ENCODE results near the gene TRMU. TPM values are rescaled to one million over a fixed set of nuclear protein-coding genes. Genes with fewer than 3 reads are reported as not detected.

TRMU gene
- polyA plus RNA-seq, 1 donor (not counting 4 experiments of a cell fraction or from before 2014, with no cell fraction given) = 33.6 TPM

DNA sequence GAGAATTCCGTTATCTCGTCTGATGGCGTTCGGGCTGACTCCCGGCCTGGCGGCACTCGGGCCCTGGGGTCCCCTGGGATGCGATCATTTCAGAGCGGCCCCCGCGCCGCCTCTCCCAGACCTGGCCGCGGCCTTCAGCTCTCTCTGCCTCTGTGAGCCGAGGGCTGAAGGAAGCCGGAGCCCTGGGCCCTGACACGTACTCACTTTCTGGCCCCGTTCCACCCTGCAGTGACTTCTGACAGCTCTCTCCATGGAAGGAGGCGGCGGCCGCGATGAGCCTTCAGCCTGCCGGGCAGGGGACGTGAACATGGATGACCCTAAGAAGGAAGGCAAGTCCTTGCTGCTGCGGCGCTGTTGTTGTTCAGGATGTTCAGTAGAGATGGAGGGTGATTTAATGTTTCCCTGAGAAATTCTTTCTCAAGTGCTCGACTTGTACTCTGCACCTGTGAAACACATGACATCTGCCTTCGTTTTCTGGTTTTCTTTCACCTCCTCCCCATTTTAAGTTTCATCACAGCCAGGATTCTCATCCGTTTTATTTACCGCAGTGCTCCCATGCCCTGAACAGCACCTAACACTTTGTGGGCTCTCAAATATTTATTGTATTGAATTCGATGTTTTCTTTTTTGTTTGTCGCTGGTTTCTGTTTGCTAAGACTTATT is 38.2 kb upstream of the TRMU start:
- no peak for FAIRE-seq
- no peak for DNase-seq (ENCODE audit: low read depth, low spot score)
- H2AFZ ChIP-seq (ENCODE audit: control insufficient read depth, low read length) = peak overlapping the region; percentile 71
- peaks cover 30% of the 10 kb centered on the region for H3K79me2 ChIP-seq (ENCODE audit: control insufficient read depth, insufficient read depth, low read length)
- no peaks in the 10 kb centered on the region for H3K27me3 ChIP-seq (ENCODE audit: control insufficient read depth, extremely low read depth, insufficient read depth, low read length)
- H3K36me3 ChIP-seq (ENCODE audit: control insufficient read depth in 2 of 2, extremely low read depth in 1 of 2, insufficient read depth in 2 of 2, low read length in 2 of 2) = peaks cover 5 to 27% of the 10 kb centered on the region in 2 experiments
- H3K9me3 ChIP-seq (ENCODE audit: control insufficient read depth, low read depth, low read length) = no peaks in the 10 kb centered on the region
- peak overlapping the region; percentile 54 to 91 (median 80) for H3K4me3 ChIP-seq (ENCODE audit: control insufficient read depth in 2 of 3, extremely low read depth in 1 of 3, insufficient read depth in 2 of 3, low read depth in 1 of 3, low read length in 3 of 3)
- dilution Hi-C loops (cut with MboI; ENCODE audit: extremely low pct_ligation_motif_present, low sequenced_read_pairs) = no loop called here
- peak overlapping the region; percentile 78 for H3K27ac ChIP-seq (ENCODE audit: control insufficient read depth, insufficient read depth, low read length)
- H3K9me1 ChIP-seq (ENCODE audit: control insufficient read depth, extremely low read depth, insufficient read depth, low read length) = no peaks in the 10 kb centered on the region
- peaks cover 13% of the 10 kb centered on the region for H3K4me1 ChIP-seq (ENCODE audit: control insufficient read depth, extremely low read depth, insufficient read depth, low read length)
- H3K4me2 ChIP-seq (ENCODE audit: control insufficient read depth, extremely low read depth, insufficient read depth, low read depth, low read length) = peak overlapping the region; percentile 98
- peak overlapping the region; percentile 84 for H3K9ac ChIP-seq (ENCODE audit: control insufficient read depth, extremely low read depth, insufficient read depth, low read length)
- no peak for TF ChIP-seq EZH2 (IDR thresholded peaks at IDR 0.05; ENCODE audit: low read length)
- TF ChIP-seq, protein P1, sequence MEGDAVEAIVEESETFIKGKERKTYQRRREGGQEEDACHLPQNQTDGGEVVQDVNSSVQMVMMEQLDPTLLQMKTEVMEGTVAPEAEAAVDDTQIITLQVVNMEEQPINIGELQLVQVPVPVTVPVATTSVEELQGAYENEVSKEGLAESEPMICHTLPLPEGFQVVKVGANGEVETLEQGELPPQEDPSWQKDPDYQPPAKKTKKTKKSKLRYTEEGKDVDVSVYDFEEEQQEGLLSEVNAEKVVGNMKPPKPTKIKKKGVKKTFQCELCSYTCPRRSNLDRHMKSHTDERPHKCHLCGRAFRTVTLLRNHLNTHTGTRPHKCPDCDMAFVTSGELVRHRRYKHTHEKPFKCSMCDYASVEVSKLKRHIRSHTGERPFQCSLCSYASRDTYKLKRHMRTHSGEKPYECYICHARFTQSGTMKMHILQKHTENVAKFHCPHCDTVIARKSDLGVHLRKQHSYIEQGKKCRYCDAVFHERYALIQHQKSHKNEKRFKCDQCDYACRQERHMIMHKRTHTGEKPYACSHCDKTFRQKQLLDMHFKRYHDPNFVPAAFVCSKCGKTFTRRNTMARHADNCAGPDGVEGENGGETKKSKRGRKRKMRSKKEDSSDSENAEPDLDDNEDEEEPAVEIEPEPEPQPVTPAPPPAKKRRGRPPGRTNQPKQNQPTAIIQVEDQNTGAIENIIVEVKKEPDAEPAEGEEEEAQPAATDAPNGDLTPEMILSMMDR (optimal IDR thresholded peaks at IDR 0.05 in 1 of 3, IDR thresholded peaks at IDR 0.05 in 1 of 3, conservative IDR thresholded peaks at IDR 0.05 in 1 of 3; ENCODE audit: extremely low read depth in 1 of 3, insufficient read depth in 2 of 3, low read length in 3 of 3) = no peak
- no peaks in the 10 kb centered on the region for H4K20me1 ChIP-seq (ENCODE audit: control insufficient read depth, extremely low read depth, insufficient read depth, low read length)

DNA sequence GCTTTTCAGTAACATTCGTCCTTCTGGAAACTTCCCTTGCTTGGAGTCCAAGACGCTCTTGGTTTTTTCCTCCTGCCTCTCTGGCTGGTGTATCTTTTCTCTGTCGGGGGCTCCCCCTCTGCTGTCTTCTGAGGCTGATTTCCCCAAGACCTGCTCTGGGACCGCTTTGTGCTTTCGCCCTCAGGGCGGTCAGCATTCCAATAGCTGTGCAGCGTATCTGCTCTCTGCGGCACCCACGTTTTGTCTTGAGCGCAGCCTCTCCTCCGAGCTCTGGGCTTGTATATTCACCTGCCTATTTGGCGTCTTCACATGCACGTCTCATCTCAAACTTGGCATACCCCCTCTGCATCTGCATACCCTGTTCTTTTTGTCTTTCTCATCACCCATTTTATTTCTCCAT is 36.4 kb upstream of the TRMU start:
- Histone ChIP-seq H3K36me3 (ENCODE audit: control insufficient read depth in 2 of 2, extremely low read depth in 1 of 2, insufficient read depth in 2 of 2, low read length in 2 of 2) (peaks cover 0 to 24% of the 10 kb centered on the region in 2 experiments), H3K27me3 (ENCODE audit: control insufficient read depth, extremely low read depth, insufficient read depth, low read length) (no peaks in the 10 kb centered on the region), H3K9me3 (ENCODE audit: control insufficient read depth, low read depth, low read length) (no peaks in the 10 kb centered on the region), H3K79me2 (ENCODE audit: control insufficient read depth, insufficient read depth, low read length) (peaks cover 44% of the 10 kb centered on the region), H3K4me3 (ENCODE audit: control insufficient read depth in 2 of 3, extremely low read depth in 1 of 3, insufficient read depth in 2 of 3, low read depth in 1 of 3, low read length in 3 of 3) (no peak overlapping the region), H3K27ac (ENCODE audit: control insufficient read depth, insufficient read depth, low read length) (no peak overlapping the region), H3K4me2 (ENCODE audit: control insufficient read depth, extremely low read depth, insufficient read depth, low read depth, low read length) (no peak overlapping the region), H3K9me1 (ENCODE audit: control insufficient read depth, extremely low read depth, insufficient read depth, low read length) (no peaks in the 10 kb centered on the region), H4K20me1 (ENCODE audit: control insufficient read depth, extremely low read depth, insufficient read depth, low read length) (peaks cover 2% of the 10 kb centered on the region), H3K4me1 (ENCODE audit: control insufficient read depth, extremely low read depth, insufficient read depth, low read length) (peaks cover 17% of the 10 kb centered on the region), H3K9ac (ENCODE audit: control insufficient read depth, extremely low read depth, insufficient read depth, low read length) (no peak overlapping the region), H2AFZ (ENCODE audit: control insufficient read depth, low read length) (no peak overlapping the region)
- dilution Hi-C loops (cut with MboI; ENCODE audit: extremely low pct_ligation_motif_present, low sequenced_read_pairs) = no loop called here
- FAIRE-seq (no peak), DNase-seq (ENCODE audit: low read depth, low spot score) (no peak)
- TF ChIP-seq, protein P1 (optimal IDR thresholded peaks at IDR 0.05 in 1 of 3, IDR thresholded peaks at IDR 0.05 in 1 of 3, conservative IDR thresholded peaks at IDR 0.05 in 1 of 3; ENCODE audit: extremely low read depth in 1 of 3, insufficient read depth in 2 of 3, low read length in 3 of 3) = no peak
- no peak for TF ChIP-seq EZH2 (IDR thresholded peaks at IDR 0.05; ENCODE audit: low read length)

All from keratinocyte (primary cell).